ENCODE results near the gene TAOK1.

DNA sequence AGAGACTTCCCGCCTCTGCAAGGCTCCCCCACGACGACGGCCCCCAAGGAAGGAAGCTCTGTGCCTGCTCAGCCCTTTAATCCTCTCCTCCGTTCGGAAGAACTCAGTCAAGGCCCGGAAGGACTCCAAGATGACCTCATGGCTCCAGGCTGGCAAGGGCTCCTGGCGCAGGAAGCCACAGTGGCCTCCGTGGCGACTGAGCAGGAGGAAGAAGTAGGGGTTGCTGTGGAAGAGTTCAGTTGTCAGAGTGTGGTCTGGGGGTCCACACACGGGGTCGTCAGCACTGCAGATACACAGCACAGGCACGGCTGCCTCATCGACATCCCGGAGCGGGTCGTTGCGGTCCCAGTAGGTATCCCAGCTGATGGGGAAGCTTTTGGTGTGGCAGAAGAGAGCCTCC, 172.5 kb downstream of the TAOK1 start:
- TF ChIP-seq, protein P1, sequence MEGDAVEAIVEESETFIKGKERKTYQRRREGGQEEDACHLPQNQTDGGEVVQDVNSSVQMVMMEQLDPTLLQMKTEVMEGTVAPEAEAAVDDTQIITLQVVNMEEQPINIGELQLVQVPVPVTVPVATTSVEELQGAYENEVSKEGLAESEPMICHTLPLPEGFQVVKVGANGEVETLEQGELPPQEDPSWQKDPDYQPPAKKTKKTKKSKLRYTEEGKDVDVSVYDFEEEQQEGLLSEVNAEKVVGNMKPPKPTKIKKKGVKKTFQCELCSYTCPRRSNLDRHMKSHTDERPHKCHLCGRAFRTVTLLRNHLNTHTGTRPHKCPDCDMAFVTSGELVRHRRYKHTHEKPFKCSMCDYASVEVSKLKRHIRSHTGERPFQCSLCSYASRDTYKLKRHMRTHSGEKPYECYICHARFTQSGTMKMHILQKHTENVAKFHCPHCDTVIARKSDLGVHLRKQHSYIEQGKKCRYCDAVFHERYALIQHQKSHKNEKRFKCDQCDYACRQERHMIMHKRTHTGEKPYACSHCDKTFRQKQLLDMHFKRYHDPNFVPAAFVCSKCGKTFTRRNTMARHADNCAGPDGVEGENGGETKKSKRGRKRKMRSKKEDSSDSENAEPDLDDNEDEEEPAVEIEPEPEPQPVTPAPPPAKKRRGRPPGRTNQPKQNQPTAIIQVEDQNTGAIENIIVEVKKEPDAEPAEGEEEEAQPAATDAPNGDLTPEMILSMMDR (IDR thresholded peaks at IDR 0.05; ENCODE audit: insufficient read depth, low read depth, low read length) = no peak
- TF ChIP-seq EZH2 (IDR thresholded peaks at IDR 0.05; ENCODE audit: insufficient read depth, low read length) = no peak

Measured in astrocyte (in vitro differentiated cells and primary cell).